Measurements from ENCODE around the gene MBOAT7. TPM values are rescaled to one million over a fixed set of nuclear protein-coding genes. Genes with fewer than 3 reads are reported as not detected.

The MBOAT7 gene
- total RNA-seq, 1 donor from 2014 or later: 65.5 TPM

GRCh38 chr19:54141356-54141755, 48.0 kb downstream of the MBOAT7 start:
- Histone ChIP-seq H3K27me3 (ENCODE audit: low read depth) (no peaks in the 10 kb centered on the region), H3K9me3 (no peaks in the 10 kb centered on the region), H3K4me1 (peaks cover 40% of the 10 kb centered on the region), H3K4me3 (no peak overlapping the region), H3K27ac (no peak overlapping the region), H3K36me3 (peaks cover 58% of the 10 kb centered on the region)
- TF ChIP-seq, protein P1, sequence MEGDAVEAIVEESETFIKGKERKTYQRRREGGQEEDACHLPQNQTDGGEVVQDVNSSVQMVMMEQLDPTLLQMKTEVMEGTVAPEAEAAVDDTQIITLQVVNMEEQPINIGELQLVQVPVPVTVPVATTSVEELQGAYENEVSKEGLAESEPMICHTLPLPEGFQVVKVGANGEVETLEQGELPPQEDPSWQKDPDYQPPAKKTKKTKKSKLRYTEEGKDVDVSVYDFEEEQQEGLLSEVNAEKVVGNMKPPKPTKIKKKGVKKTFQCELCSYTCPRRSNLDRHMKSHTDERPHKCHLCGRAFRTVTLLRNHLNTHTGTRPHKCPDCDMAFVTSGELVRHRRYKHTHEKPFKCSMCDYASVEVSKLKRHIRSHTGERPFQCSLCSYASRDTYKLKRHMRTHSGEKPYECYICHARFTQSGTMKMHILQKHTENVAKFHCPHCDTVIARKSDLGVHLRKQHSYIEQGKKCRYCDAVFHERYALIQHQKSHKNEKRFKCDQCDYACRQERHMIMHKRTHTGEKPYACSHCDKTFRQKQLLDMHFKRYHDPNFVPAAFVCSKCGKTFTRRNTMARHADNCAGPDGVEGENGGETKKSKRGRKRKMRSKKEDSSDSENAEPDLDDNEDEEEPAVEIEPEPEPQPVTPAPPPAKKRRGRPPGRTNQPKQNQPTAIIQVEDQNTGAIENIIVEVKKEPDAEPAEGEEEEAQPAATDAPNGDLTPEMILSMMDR (IDR thresholded peaks at IDR 0.05): no peak
- ATAC-seq: no peak
- no peak for DNase-seq
- intact Hi-C loops (cut with DNase I): no loop called here

DNA sequence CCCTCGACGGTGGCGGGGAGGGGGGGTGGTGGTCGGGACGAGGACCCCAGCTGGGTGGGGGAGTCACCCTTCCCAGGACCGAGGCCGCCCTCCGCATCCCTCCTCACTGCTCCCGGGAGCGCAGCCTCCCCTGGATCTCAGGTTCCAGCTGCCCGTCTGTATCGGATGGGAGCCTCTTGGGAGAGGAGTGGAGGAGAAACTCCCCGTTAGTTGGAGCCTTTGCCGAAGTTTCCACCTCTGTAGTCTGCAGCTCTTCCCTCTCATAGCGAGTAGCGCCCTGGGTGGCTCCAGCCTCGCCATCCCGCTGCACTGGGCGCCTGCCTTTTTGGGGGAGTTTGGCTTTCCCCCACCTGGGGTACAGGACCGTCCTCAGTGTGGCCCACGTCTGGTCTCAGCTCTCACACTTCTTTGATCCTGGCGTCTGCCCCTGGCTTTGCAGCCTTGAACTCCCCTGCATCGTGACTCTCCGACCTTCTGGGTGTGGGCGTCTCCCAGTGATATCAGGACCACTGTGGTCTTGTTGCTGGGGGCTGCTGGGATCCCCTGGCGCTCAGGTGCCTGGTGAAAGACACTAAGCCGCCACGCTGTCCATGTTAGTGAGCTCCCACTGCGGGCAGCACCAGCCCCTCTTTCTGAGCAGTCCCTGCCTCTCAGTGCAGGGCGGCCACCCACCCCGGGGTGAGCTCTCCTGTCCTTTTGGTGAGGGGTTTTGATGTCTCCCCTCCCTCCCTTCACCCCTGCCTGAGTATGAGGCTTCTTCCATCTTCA, 50.7 kb downstream of the MBOAT7 start:
- Histone ChIP-seq H3K36me3 (peaks cover 31% of the 10 kb centered on the region), H3K27me3 (ENCODE audit: low read depth) (no peaks in the 10 kb centered on the region), H3K9me3 (no peaks in the 10 kb centered on the region), H3K4me3 (peak overlapping the region; percentile 94), H3K4me1 (peaks cover 47% of the 10 kb centered on the region), H3K27ac (peak overlapping the region; percentile 96)
- DNase-seq: no peak
- no peak for ATAC-seq
- TF ChIP-seq, protein P1 (IDR thresholded peaks at IDR 0.05): no peak
- intact Hi-C loops (cut with DNase I): no loop called here

DNA sequence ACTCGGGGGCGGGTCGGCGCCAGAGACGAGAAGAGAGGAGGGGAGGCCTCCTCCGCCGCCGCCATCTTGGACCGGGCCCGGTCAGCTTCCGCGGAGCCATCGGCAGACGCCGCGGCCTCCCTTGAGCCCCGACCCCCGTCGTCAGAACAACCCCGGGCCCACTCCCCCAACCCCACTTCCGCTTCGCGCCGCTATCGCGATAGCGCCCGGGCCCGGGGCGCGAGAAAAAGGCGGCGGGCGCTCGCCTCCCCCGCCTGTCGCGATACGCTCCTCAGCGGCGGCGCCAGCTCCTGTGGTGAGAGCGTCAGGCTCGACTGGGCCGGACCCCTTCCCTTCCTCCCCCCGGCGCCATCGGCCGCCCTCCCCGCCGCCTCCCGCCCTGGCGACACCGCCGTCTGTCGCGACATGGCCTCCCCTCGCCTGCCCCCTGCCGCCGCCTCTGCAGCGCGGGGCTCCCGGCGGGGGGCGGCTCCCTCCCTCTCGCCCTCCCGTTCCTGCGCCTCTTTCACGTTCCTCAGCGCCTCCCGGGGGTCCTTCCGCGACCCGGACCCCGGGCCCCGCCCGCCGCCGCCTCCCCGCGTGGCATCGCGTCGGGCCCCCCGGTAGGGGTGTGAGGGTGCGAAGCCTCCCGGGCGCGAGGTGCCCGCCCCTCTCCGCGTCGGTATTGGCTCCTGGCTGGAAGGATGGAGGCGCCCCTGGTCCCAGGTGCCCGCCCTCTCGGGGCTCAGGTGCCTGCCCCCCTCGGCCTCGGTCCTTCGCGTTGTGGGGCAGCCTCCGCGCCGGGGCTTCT, 51.5 kb downstream of the MBOAT7 start, which contains the start of gene CNOT3:
TSS of gene CNOT3 (plus strand) at position 64 of the 790 bp plus-strand sequence. CDS start 5,217 bp downstream, outside the sequence.
- intact Hi-C loops (cut with DNase I): no loop called here
- H3K36me3 ChIP-seq: peaks cover 23% of the 10 kb centered on the region
- peak in 1 of 2 donors; percentile 4 for ATAC-seq
- H3K9me3 ChIP-seq: no peaks in the 10 kb centered on the region
- peak within 1 kb of the TSS; percentile 94 for H3K4me3 ChIP-seq
- DNase-seq: peak; percentile 57
- peak within 1 kb of the TSS; percentile 96 for H3K27ac ChIP-seq
- peaks cover 47% of the 10 kb centered on the region for H3K4me1 ChIP-seq
- TF ChIP-seq, protein P1 (IDR thresholded peaks at IDR 0.05): peak; percentile 7
- no peaks in the 10 kb centered on the region for H3K27me3 ChIP-seq (ENCODE audit: low read depth)

GRCh38 chr19:54136864-54137698, 52.3 kb downstream of the MBOAT7 start:
- Histone ChIP-seq H3K27ac (peak overlapping the region; percentile 96), H3K4me3 (peak overlapping the region; percentile 94), H3K4me1 (peaks cover 47% of the 10 kb centered on the region), H3K9me3 (no peaks in the 10 kb centered on the region), H3K27me3 (ENCODE audit: low read depth) (no peaks in the 10 kb centered on the region), H3K36me3 (peaks cover 21% of the 10 kb centered on the region)
- intact Hi-C loops (cut with DNase I): no loop called here
- ATAC-seq: peak; percentile 93 to 96
- peak; percentile 99 for DNase-seq
- TF ChIP-seq, protein P1 (IDR thresholded peaks at IDR 0.05): no peak

All from lower lobe of right lung (tissue), 2 donors.